Ectodermal cell (in vitro differentiated cells): ENCODE results near the gene NEK8. TPM values are rescaled to one million over a fixed set of nuclear protein-coding genes. Genes with fewer than 3 reads are reported as not detected.

Source experiments
- H3K27ac ChIP-seq: 2 replicates; pipeline ENCODE4 v1.7.0; 2013; ENCODE audit warnings: mild to moderate bottlenecking, low read depth, low read length; ENCODE audit not compliant: insufficient read depth, poor library complexity, severe bottlenecking
- H3K27me3 ChIP-seq: 2 replicates; pipeline ENCODE4 v1.7.0; 2013; ENCODE audit warnings: mild to moderate bottlenecking, low read length; ENCODE audit not compliant: insufficient read depth, control insufficient read depth, poor library complexity, severe bottlenecking
- H3K36me3 ChIP-seq: one replicate; pipeline ENCODE4 v1.7.0; 2013; ENCODE audit warnings: low read length; ENCODE audit not compliant: control insufficient read depth, insufficient read depth
- H3K4me1 ChIP-seq: one replicate; pipeline ENCODE4 v1.7.0; 2013; ENCODE audit warnings: low read length; ENCODE audit not compliant: control insufficient read depth, insufficient read depth
- H3K4me3 ChIP-seq: 2 replicates; pipeline ENCODE4 v1.7.0; 2013; ENCODE audit warnings: low read depth, low read length, control low read depth; ENCODE audit not compliant: insufficient read depth
- H3K9me3 ChIP-seq: 2 replicates; pipeline ENCODE4 v1.7.0; 2013; ENCODE audit warnings: mild to moderate bottlenecking, low read length, moderate library complexity; ENCODE audit not compliant: control insufficient read depth
- whole genome bisulfite sequencing, 2 experiments: methylation state at CpG; one replicate each; pipeline ENCODE4 v1.1.7; 2013; ENCODE audit warnings: missing lambda C conversion rate in 2 of 2; 5-methylcytosine and 5-hydroxymethylcytosine counted together
- polyA plus RNA-seq, 4 experiments: library from polyadenylated mRNA; stranded (reverse); fragments of 50-300 nt; gene quantifications; one replicate each; pipeline ENCODE4 v1.2.3, GENCODE V29; 2013

NEK8 gene
- 12.2 TPM for polyA plus RNA-seq (2013, experiment 1 of 4)
- polyA plus RNA-seq (2013, experiment 2 of 4) = 11.3 TPM
- 6.1 TPM for polyA plus RNA-seq (2013, experiment 3 of 4)
- polyA plus RNA-seq (2013, experiment 4 of 4) = 8.4 TPM

DNA sequence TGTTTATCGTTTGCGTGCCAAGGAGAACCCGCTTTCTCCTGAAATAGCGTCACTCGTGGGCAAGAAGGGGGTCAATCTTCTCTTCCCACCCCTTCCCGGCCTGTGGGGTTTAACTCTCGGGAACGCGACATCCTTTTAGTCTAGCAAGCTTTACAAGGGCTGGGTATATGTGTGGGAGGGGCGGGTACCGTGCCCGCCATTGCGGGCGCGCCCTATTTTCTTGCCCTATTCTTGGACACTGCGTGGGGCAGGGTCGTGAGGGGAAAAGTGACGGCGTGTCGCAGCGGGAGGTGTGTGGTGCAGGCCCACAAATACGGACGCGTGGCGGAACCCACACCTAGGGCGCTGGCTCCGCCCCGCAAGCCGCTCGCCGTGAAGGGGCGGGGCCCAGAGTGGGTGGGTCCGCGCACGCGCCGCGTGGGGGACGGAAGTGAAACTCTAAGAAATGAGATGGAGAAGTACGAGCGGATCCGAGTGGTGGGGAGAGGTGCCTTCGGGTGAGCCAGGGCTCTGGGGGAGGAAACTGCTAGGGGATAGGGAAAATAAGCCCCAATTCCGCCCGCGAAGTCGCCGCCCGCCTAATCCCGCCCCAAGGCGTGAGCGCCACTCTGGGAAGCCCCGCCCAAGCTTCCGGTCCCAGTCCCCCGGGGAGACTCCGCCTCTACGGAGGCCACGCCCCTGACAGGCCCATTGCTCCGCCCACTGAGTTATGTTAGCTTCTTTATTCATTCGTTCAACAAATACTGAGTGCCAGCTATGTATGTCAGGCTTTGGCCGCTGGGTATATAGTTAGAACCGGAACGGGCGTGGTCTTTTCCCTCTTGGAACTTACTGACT, at the start of gene NEK8:
TSS of gene NEK8 (plus strand) at position 425 of the 837 bp plus-strand sequence. CDS start at position 451, 26 bp downstream.
- Histone ChIP-seq H3K4me1 (peaks cover 14% of the 10 kb centered on the region), H3K27me3 (no peaks in the 10 kb centered on the region), H3K9me3 (no peaks in the 10 kb centered on the region), H3K36me3 (peaks cover 3% of the 10 kb centered on the region), H3K27ac (peak within 1 kb of the TSS; percentile 93), H3K4me3 (peak within 1 kb of the TSS; percentile 83)
- WGBS, 2 experiments = 1% methylated on average over 64 of the region's 64 CpGs

DNA sequence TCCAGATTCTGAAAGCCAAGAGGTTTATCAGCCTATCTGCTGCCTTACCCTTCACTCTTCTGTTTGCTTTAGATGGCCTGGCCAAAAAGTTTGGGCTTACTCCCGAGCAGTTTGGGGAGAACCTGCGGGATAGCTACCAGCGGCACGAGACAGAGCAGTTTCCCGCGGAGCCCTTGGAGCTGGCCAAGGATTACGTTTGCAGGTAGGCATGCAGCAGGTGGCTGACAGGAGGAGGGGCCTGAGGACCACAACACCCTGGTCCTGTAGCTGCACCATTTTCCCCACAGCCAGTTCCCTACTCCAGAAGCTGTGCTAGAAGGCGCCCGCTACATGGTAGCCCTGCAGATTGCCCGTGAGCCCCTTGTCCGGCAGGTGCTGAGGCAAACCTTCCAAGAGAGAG, 45.9 kb upstream of the NEK8 start:
- Histone ChIP-seq H3K36me3 (peaks cover 76% of the 10 kb centered on the region), H3K27ac (no peak overlapping the region), H3K4me1 (no peaks in the 10 kb centered on the region), H3K27me3 (no peaks in the 10 kb centered on the region), H3K9me3 (no peaks in the 10 kb centered on the region), H3K4me3 (no peak overlapping the region)
- 93 to 95% methylated on average over 11 of the region's 11 CpGs for WGBS, 2 experiments

DNA sequence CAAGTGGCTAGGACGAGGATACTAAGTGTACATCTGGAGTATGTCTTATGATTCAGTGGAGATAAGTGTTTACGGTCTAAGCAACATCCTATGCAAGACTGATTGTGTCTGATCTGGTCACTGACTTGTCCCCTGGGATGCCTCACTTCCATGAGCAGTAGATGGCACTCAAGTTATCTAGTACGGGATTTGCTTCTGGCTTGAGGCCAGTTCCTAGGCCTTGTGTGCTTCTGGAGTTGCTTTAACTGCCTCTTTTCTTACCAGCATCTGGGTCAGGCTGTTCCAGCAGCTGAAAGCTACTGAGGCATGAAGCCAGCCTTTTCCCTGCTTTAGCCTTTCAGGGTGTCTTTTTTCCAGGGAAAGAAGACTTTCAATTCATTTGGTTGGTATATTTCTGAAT, 43.6 kb upstream of the NEK8 start:
- H3K9me3 ChIP-seq = no peaks in the 10 kb centered on the region
- H3K27ac ChIP-seq = no peak overlapping the region
- WGBS, 2 experiments = 95 to 96% methylated on average over 3 of the region's 3 CpGs
- no peak overlapping the region for H3K4me3 ChIP-seq
- H3K36me3 ChIP-seq = peaks cover 85% of the 10 kb centered on the region
- H3K4me1 ChIP-seq = no peaks in the 10 kb centered on the region
- H3K27me3 ChIP-seq = no peaks in the 10 kb centered on the region

DNA sequence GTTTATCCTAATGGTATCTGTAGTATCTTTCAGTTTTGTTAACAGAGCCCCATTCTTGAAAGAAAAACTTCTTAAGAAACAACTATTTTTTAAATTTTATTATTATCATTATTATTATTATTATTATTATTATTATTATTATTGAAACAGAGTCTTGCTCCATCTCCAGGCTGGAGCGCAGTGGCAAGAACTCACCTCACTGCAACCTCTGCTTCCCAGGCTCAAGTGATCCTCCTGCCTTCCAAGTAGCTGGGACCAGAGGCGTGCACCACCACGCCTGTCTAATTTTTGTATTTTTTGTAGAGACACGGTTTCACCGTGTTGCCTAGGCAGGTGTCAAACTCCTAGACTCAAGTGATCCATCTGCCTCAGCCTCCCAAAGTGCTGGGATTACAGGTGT, 43.2 kb upstream of the NEK8 start:
- 94% methylated on average over 5 of the region's 5 CpGs for WGBS, 2 experiments
- H3K4me1 ChIP-seq = no peaks in the 10 kb centered on the region
- no peak overlapping the region for H3K27ac ChIP-seq
- H3K4me3 ChIP-seq = no peak overlapping the region
- no peaks in the 10 kb centered on the region for H3K27me3 ChIP-seq
- H3K9me3 ChIP-seq = no peaks in the 10 kb centered on the region
- peaks cover 88% of the 10 kb centered on the region for H3K36me3 ChIP-seq

DNA sequence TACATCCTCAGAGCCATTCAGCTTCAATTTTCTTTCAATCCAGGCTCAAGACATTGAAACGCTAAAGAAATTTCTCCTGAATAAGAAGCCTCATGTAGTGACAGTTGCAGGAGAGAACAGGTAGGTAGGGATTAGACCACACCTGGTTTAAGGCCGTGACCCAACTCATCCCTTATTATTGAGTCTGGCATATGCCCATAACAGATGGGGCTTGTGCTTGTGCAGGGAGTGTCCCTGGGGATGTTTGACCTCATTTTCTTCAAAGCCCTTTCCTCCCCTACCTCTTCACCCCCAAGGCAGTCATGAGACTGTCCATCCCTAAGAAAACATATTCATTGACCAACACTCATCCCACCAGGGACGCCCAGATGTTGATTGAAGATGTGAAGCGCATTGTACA, 42.3 kb upstream of the NEK8 start:
- 97 to 100% methylated on average over 4 of the region's 4 CpGs for WGBS, 2 experiments
- Histone ChIP-seq H3K36me3 (peaks cover 89% of the 10 kb centered on the region), H3K4me3 (no peak overlapping the region), H3K9me3 (no peaks in the 10 kb centered on the region), H3K4me1 (no peaks in the 10 kb centered on the region), H3K27me3 (no peaks in the 10 kb centered on the region), H3K27ac (no peak overlapping the region)

DNA sequence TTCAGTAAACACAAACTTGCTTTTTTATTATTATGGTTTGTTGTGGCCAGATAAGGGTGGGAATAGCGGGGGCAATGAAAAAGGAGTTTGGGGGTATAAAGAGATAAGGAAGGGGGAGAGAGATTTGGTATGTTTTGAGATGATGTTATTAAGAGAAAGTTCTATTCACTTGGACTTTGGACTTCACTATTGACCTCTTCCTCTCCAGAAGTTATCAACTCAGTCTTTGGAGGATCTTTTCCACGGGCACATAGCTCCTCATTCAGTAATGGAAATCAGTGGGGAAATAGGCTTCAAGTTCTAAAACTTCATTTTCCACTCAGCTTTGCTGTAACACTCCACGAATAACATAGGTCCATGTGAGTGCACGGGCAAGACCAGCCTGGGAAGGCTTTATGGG, 40.1 kb upstream of the NEK8 start:
- Histone ChIP-seq H3K9me3 (no peaks in the 10 kb centered on the region), H3K27me3 (no peaks in the 10 kb centered on the region), H3K4me3 (no peak overlapping the region), H3K4me1 (no peaks in the 10 kb centered on the region), H3K36me3 (peaks cover 73% of the 10 kb centered on the region), H3K27ac (no peak overlapping the region)
- WGBS, 2 experiments = 95 to 100% methylated on average over 4 of the region's 4 CpGs

DNA sequence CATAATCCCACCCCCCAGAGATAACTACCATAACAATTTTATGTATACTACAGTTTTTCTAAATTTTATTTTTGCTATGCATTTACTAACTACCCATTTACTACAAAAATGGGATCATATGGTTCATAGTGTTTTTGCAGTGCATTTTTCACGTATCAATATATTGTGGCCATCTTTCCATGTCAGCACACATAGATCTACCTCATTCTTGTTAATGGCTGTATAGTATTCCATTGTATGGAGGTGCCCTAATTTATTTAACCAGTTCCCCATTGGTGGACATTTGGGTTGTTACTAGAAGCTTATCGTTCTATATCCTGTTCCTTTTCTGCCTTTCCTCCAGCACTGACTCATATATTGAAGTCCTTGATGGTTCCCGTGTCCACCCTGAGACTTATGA, 39.6 kb upstream of the NEK8 start:
- no peaks in the 10 kb centered on the region for H3K4me1 ChIP-seq
- 94 to 98% methylated on average over 2 to 3 of the region's 3 CpGs for WGBS, 2 experiments
- no peaks in the 10 kb centered on the region for H3K9me3 ChIP-seq
- peaks cover 75% of the 10 kb centered on the region for H3K36me3 ChIP-seq
- no peaks in the 10 kb centered on the region for H3K27me3 ChIP-seq
- H3K27ac ChIP-seq = no peak overlapping the region
- no peak overlapping the region for H3K4me3 ChIP-seq

DNA sequence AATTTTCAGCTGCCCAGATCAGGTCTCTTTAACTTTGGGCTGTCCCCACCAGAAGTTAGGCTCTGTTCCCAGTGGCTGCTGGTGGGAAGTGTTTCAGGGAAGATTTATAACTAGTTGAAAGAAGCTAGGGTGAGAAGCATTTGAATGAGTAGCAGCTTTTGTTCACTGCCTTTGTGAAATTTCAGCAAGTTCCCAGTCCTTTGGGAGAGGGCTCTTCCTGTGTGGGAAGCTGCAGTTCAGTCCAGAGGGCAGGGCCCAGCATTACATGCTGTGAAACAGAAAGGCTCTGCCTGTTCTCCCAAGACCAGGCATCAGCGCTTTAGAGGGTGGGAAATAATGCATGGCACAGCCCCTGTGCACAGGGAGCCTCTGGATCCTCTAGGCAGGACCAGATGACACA, 34.7 kb upstream of the NEK8 start:
- H3K36me3 ChIP-seq = peaks cover 64% of the 10 kb centered on the region

DNA sequence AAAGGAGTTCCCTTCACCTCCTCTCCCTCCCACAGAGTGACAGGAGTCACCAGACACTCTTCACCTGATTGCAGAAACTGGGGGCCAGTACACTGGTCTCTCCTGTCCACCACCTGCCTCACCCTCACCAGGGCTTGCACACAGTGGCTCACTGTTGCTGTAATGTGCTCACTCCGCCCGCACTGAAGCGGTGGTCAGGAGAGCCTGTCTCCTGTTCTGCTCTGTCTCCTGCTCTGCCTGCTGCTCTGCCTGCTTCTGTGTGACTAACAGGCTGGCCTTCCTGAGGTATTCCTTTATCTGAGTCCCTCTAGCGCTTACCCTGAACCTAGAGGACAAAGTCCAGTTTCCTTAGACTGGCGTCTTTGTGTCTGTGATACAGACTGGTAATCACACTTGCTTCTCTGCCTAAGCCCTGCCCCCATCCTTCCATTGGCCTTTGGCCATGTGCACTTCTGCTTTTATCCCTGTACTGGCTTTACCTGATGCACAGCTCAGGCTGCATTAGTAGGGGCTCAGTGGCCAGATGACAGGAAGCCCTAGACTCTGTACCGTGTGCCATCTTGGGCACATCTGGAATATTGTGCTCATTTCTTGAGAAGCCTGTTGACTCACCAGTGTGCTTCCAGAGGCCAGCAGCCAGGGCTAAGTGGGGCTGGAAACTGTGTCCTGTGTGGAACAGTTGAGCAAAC, 30.2 kb upstream of the NEK8 start:
- no peak overlapping the region for H3K4me3 ChIP-seq
- H3K36me3 ChIP-seq = peaks cover 71% of the 10 kb centered on the region
- peaks cover 14% of the 10 kb centered on the region for H3K4me1 ChIP-seq
- no peak overlapping the region for H3K27ac ChIP-seq
- no peaks in the 10 kb centered on the region for H3K27me3 ChIP-seq
- H3K9me3 ChIP-seq = no peaks in the 10 kb centered on the region
- WGBS, 2 experiments = 95 to 97% methylated on average over 6 of the region's 6 CpGs

More for the DNA sequence above, 34.7 kb upstream of the NEK8 start:
- H3K9me3 ChIP-seq = no peaks in the 10 kb centered on the region
- no peak overlapping the region for H3K4me3 ChIP-seq
- WGBS, 2 experiments = 95 to 97% methylated on average over 1 of the region's 1 CpG
- no peaks in the 10 kb centered on the region for H3K27me3 ChIP-seq
- H3K4me1 ChIP-seq = no peaks in the 10 kb centered on the region
- no peak overlapping the region for H3K27ac ChIP-seq

DNA sequence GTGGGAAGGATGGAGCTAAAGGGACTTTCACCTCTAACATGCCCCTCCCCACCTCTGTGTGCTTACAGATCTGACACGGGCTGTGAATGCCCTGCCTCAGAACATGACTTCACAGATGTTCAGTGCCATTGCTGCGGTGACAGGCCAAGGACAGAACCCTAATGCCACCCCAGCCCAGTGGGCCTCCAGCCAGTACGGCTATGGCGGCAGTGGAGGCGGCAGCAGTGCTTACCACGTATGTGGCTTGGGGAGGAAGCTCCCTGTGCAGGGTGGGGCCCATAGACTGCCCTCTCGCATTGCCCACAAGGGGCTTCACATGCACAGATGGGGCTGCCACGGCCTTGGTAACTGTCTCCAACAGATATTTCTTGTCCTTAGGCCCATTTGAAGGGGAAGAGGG, 28.3 kb upstream of the NEK8 start:
- no peak overlapping the region for H3K27ac ChIP-seq
- no peak overlapping the region for H3K4me3 ChIP-seq
- peaks cover 56% of the 10 kb centered on the region for H3K36me3 ChIP-seq
- no peaks in the 10 kb centered on the region for H3K9me3 ChIP-seq
- H3K4me1 ChIP-seq = peaks cover 14% of the 10 kb centered on the region
- 95 to 98% methylated on average over 8 of the region's 8 CpGs for WGBS, 2 experiments
- H3K27me3 ChIP-seq = no peaks in the 10 kb centered on the region
